Fibroblast of lung (primary cell): Measurements from ENCODE around the gene TBCB.

Source experiments
- EZH2 ChIP-seq: IDR thresholded peaks from 2 replicates; pipeline ENCODE4 v1.5.1; 2012; ENCODE audit warnings: low read length, control low read depth, mild to moderate bottlenecking; ENCODE audit errors: missing control alignments
- TF ChIP-seq, protein P1 (sequence below), 2 donors: IDR thresholded peaks in 1 of 2; conservative IDR thresholded peaks in 1 of 2; 1 replicate in 1 of 2; 2 replicates in 1 of 2; pipeline ENCODE4 v1.5.1; 2011 to 2012; ENCODE audit warnings: low read length in 2 of 2, control low read depth in 1 of 2, inconsistent platforms in 1 of 2, low read depth in 1 of 2, mild to moderate bottlenecking in 1 of 2

DNA sequence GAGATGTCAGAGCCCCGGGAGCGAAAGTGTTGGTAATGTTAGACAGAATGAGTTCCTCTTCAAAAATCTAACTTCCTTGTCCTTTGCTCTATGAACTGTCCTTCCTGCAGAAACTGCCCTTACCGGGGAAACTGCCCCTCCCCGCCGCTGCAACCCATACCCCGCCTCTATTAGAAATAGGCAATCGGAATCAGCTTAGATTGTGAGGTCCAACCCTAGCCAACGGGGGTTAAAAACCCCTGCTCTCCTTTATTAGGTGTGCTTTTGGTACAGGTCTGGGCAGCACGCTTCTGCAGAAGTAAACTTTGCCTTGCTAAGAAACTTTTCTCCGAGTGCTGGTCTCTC, 13.1 kb downstream of the TBCB start:
- TF ChIP-seq, protein P1, sequence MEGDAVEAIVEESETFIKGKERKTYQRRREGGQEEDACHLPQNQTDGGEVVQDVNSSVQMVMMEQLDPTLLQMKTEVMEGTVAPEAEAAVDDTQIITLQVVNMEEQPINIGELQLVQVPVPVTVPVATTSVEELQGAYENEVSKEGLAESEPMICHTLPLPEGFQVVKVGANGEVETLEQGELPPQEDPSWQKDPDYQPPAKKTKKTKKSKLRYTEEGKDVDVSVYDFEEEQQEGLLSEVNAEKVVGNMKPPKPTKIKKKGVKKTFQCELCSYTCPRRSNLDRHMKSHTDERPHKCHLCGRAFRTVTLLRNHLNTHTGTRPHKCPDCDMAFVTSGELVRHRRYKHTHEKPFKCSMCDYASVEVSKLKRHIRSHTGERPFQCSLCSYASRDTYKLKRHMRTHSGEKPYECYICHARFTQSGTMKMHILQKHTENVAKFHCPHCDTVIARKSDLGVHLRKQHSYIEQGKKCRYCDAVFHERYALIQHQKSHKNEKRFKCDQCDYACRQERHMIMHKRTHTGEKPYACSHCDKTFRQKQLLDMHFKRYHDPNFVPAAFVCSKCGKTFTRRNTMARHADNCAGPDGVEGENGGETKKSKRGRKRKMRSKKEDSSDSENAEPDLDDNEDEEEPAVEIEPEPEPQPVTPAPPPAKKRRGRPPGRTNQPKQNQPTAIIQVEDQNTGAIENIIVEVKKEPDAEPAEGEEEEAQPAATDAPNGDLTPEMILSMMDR (conservative IDR thresholded peaks at IDR 0.05 in 1 of 2, IDR thresholded peaks at IDR 0.05 in 1 of 2; ENCODE audit: low read depth in 1 of 2, low read length in 2 of 2), result no peak
- no peak for TF ChIP-seq EZH2
